SK-N-SH (cell line): ENCODE measurements around the gene JMJD8. TPM values are rescaled to one million over a fixed set of nuclear protein-coding genes. Genes with fewer than 3 reads are reported as not detected.

Source experiments
- CTCF ChIA-PET: fragments of 300-600, 350-600 bp; formaldehyde crosslinking; extraction: SDS; loops from one replicate; lab custom pipeline; 2021; lab: Yijun Ruan, JAX
- POLR2A ChIA-PET: fragments of 350-600 bp; sonication (Branson Sonifier 250); formaldehyde crosslinking; extraction: SDS; loops from one replicate; lab custom pipeline; 2020; ENCODE audit warnings: antibody characterized with exemption, inconsistent platforms; lab: Yijun Ruan, JAX
- DNase-seq: peaks from one replicate; pipeline ENCODE4 v3.0.0; 2012
- H2AFZ ChIP-seq: fragments of 200-600 bp; sonication (generic); 2 replicates; pipeline ENCODE4 v1.8.1; 2016; ENCODE audit warnings: antibody characterized with exemption, mild to moderate bottlenecking, low read depth
- H3F3A ChIP-seq: fragments of 200-600 bp; sonication (generic); replicated peaks from 2 replicates; pipeline ENCODE3; 2016; ENCODE audit warnings: antibody characterized with exemption, mild to moderate bottlenecking; ENCODE audit not compliant: insufficient read depth
- H3K27ac ChIP-seq, 2 experiments: fragments of 200-500 bp in 1 of 2; fragments of 200-600 bp in 1 of 2; sonication (Bioruptor generic) in 1 of 2; sonication (generic), shearing (Covaris generic) in 1 of 2; 2 replicates each; pipeline versions ENCODE4 v1.5.1 to v1.6.1; 2014 to 2016; ENCODE audit warnings: low read depth in 2 of 2, inconsistent platforms in 1 of 2, low read length in 1 of 2, mild to moderate bottlenecking in 1 of 2, mixed read lengths in 1 of 2
- H3K27me3 ChIP-seq: fragments of 200-600 bp; sonication (generic), shearing (Covaris generic); 2 replicates; pipeline ENCODE4 v1.6.1; 2016; ENCODE audit warnings: mixed run types; ENCODE audit not compliant: insufficient read depth
- H3K36me3 ChIP-seq, 2 experiments: fragments of 200-500 bp in 1 of 2; fragments of 200-600 bp in 1 of 2; sonication (Bioruptor generic) in 1 of 2; sonication (generic) in 1 of 2; replicated peaks in 1 of 2; 2 replicates each; pipeline versions ENCODE3 to v1.5.1; 2014 to 2016; ENCODE audit warnings: low read length in 1 of 2, mild to moderate bottlenecking in 1 of 2; ENCODE audit not compliant: insufficient read depth in 2 of 2, control insufficient read depth in 1 of 2
- H3K4me1 ChIP-seq, 2 experiments: fragments of 200-500 bp in 1 of 2; fragments of 200-600 bp in 1 of 2; sonication (Bioruptor generic) in 1 of 2; sonication (generic), shearing (Covaris generic) in 1 of 2; 2 replicates each; pipeline versions ENCODE4 v1.5.1 to v1.6.1; 2014 to 2016; ENCODE audit warnings: low read depth in 1 of 2, low read length in 1 of 2, mixed run types in 1 of 2; ENCODE audit not compliant: insufficient read depth in 2 of 2, control insufficient read depth in 1 of 2
- H3K4me2 ChIP-seq: fragments of 200-600 bp; sonication (generic), shearing (Covaris generic); 2 replicates; pipeline ENCODE4 v1.6.1; 2017; ENCODE audit warnings: mixed run types
- H3K4me3 ChIP-seq, 2 experiments: fragments of 200-500 bp in 1 of 2; fragments of 200-600 bp in 1 of 2; sonication (Bioruptor generic) in 1 of 2; sonication (generic), shearing (Covaris generic) in 1 of 2; 2 replicates each; pipeline versions ENCODE4 v1.5.1 to v1.8.1; 2014 to 2016; ENCODE audit warnings: low read depth in 2 of 2, inconsistent platforms in 1 of 2, low read length in 1 of 2, mild to moderate bottlenecking in 1 of 2, mixed read lengths in 1 of 2, moderate library complexity in 1 of 2
- H3K79me2 ChIP-seq: fragments of 200-600 bp; sonication (generic); 2 replicates; pipeline ENCODE4 v1.8.1; 2017; ENCODE audit warnings: mild to moderate bottlenecking; ENCODE audit not compliant: insufficient read depth
- H3K9ac ChIP-seq: fragments of 200-600 bp; sonication (generic); 2 replicates; pipeline ENCODE4 v1.6.1; 2017; ENCODE audit warnings: mixed run types
- H3K9me2 ChIP-seq: fragments of 200-600 bp; sonication (generic); 2 replicates; pipeline ENCODE4 v1.6.1; 2017; ENCODE audit warnings: mixed run types
- H3K9me3 ChIP-seq: fragments of 200-600 bp; sonication (generic); 2 replicates; pipeline ENCODE4 v1.6.1; 2017; ENCODE audit warnings: mixed run types, mild to moderate bottlenecking, moderate library complexity
- H4K20me1 ChIP-seq: fragments of 200-600 bp; sonication (generic); 2 replicates; pipeline ENCODE4 v1.6.1; 2017; ENCODE audit warnings: mild to moderate bottlenecking, mixed run types; ENCODE audit not compliant: insufficient read depth
- ELF1 ChIP-seq: IDR thresholded peaks from 2 replicates; pipeline ENCODE4 v1.4.0; 2012
- EP300 ChIP-seq, 2 experiments: IDR thresholded peaks; 2 replicates each; pipeline versions ENCODE4 v1.4.0 to v1.6.1; 2012; ENCODE audit warnings: borderline replicate concordance in 1 of 2, low read depth in 1 of 2, low read length in 1 of 2
- EZH2phosphoT487 ChIP-seq: fragments of 200-600 bp; sonication (generic); IDR thresholded peaks from 2 replicates; pipeline ENCODE4 v1.6.1; 2017; ENCODE audit warnings: low read depth, mixed run types, mild to moderate bottlenecking, antibody characterized with exemption, moderate library complexity, borderline replicate concordance
- FOSL2 ChIP-seq: IDR thresholded peaks from 2 replicates; pipeline ENCODE4 v1.4.0; 2012; ENCODE audit warnings: low read depth, mild to moderate bottlenecking, moderate library complexity, borderline replicate concordance
- FOXJ3 ChIP-seq: sonication (generic); formaldehyde crosslinking; IDR thresholded peaks from 2 replicates; pipeline ENCODE4 v1.5.1; 2020; ENCODE audit warnings: mild to moderate bottlenecking, missing genetic modification reagents
- FOXM1 ChIP-seq: IDR thresholded peaks from 2 replicates; pipeline ENCODE4 v1.4.0; 2012; ENCODE audit warnings: low read depth, mild to moderate bottlenecking
- IRF3 ChIP-seq: fragments of 150-350 bp; IDR thresholded peaks from 2 replicates; pipeline ENCODE4 v1.6.1; 2016; ENCODE audit warnings: mild to moderate bottlenecking, low read depth, low read length
- MEF2A ChIP-seq: IDR thresholded peaks from 2 replicates; pipeline ENCODE4 v1.4.0; 2012; ENCODE audit warnings: low read depth, borderline replicate concordance
- NFIC ChIP-seq: IDR thresholded peaks from 2 replicates; pipeline ENCODE4 v1.4.0; 2012; ENCODE audit warnings: borderline replicate concordance
- NRF1 ChIP-seq: IDR thresholded peaks from 2 replicates; pipeline ENCODE4 v1.6.1; 2012; ENCODE audit warnings: low read depth, mild to moderate bottlenecking, low read length
- PBX3 ChIP-seq: IDR thresholded peaks from 2 replicates; pipeline ENCODE4; 2012
- POLR2AphosphoS5 ChIP-seq: IDR thresholded peaks from 2 replicates; pipeline ENCODE4 v1.6.1; 2012; ENCODE audit warnings: low read depth, low read length
- RAD21 ChIP-seq: IDR thresholded peaks from 2 replicates; pipeline ENCODE4 v1.6.1; 2012; ENCODE audit warnings: mild to moderate bottlenecking, low read length
- RXRA ChIP-seq: IDR thresholded peaks from 2 replicates; pipeline ENCODE4 v1.4.0; 2012; ENCODE audit warnings: low read depth, mild to moderate bottlenecking, borderline replicate concordance
- SMC3 ChIP-seq: IDR thresholded peaks from 2 replicates; pipeline ENCODE4 v1.6.1; 2012; ENCODE audit warnings: low read depth, low read length, improper control_type of control experiment
- TEAD4 ChIP-seq: IDR thresholded peaks from 2 replicates; pipeline ENCODE4 v1.4.0; 2012; ENCODE audit warnings: mild to moderate bottlenecking, borderline replicate concordance; ENCODE audit not compliant: insufficient read depth
- USF2 ChIP-seq: fragments of 150-350 bp; IDR thresholded peaks from 2 replicates; pipeline ENCODE4 v1.6.1; 2017; ENCODE audit warnings: antibody characterized with exemption, low read length, low read depth, borderline replicate concordance
- ZBTB33 ChIP-seq: IDR thresholded peaks from 2 replicates; pipeline ENCODE4 v1.4.0; 2012; ENCODE audit warnings: low read depth, borderline replicate concordance
- WGBS: methylation state at CpG from one replicate; pipeline ENCODE4 v1.1.6; 2017; ENCODE audit warnings: low lambda C conversion rate; 5-methylcytosine and 5-hydroxymethylcytosine counted together
- polyA plus RNA-seq, 3 experiments: library from polyadenylated mRNA; depleted of rRNA; stranded (reverse); fragments of >200 nt; gene quantifications; 2 replicates each; pipeline ENCODE4 v1.2.3, GENCODE V29; 2012

Gene JMJD8
- polyA plus RNA-seq, 1 of the 3 experiments (the other 2 are of a cell fraction): 67.0 TPM

- TF ChIP-seq ELF1 (no peak), NRF1 (no peak), PBX3 (no peak), FOXJ3 (CRISPR knock-in tag) (no peak), EP300 (IDR thresholded peaks at IDR 0.05; ENCODE audit: borderline replicate concordance in 1 of 2, low read depth in 1 of 2, low read length in 1 of 2) (no peak), MEF2A (no peak), RAD21 (no peak), IRF3 (no peak), FOSL2 (no peak), EZH2phosphoT487 (no peak), FOXM1 (no peak), POLR2AphosphoS5 (no peak), ZBTB33 (no peak), NFIC (no peak), RXRA (no peak), TEAD4 (no peak), SMC3 (no peak), USF2 (no peak)
- Histone ChIP-seq H3K9me3 (no peaks in the 10 kb centered on the region), H3K36me3 (peaks cover 4 to 25% of the 10 kb centered on the region in 2 experiments), H3K27ac (no peak overlapping the region), H2AFZ (no peak overlapping the region), H3K9ac (no peak overlapping the region), H3F3A (peaks cover 13% of the 10 kb centered on the region), H3K79me2 (peaks cover 24% of the 10 kb centered on the region), H4K20me1 (peaks cover 4% of the 10 kb centered on the region; the same call in 1 of the 2 replicates), H3K4me3 (no peak overlapping the region), H3K9me2 (no peaks in the 10 kb centered on the region), H3K4me1 (peaks cover 9 to 43% of the 10 kb centered on the region in 2 experiments; a peak in 3 of 4 replicates), H3K4me2 (no peak overlapping the region), H3K27me3 (no peaks in the 10 kb centered on the region)
- no peak for DNase-seq
- ChIA-PET POLR2A (interaction anchor here (0.9 kb wide), 1 partner anchor 12 kb away, joined by 3 read pairs; the partner anchor contains the start of gene RHBDL1), CTCF (interaction anchor here (1.4 to 5.9 kb wide), 4 partner anchors 12 to 34 kb away, joined by 3 to 38 read pairs (median 8); partner anchors contain the start of genes ANTKMT, RHBDL1 and RHOT2)
- WGBS: 95% methylated on average over 19 of the region's 19 CpGs
These were observed 3.4 kb upstream of the JMJD8 start for GRCh38 chr16:687499-687898.
